Measurements from ENCODE around the gene MAGI2.

DNA sequence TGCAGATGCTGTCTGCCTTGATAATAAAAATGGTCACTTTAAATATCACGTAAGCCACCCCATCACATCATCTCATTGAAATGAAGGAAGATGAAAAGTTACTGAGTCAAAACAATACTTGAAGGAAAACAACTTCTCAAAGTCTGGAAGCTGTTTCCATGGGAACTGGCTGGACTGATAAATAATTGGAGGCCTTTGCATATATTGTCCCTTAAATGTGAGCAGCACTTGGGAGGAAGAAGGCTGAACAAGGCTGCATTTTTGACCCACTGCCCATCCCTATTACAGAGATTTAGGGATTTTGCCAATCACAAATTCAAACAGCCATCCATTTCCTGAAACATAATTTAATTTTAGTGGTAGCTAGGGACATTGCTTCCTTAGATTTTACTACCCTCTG is 18.2 kb upstream of the MAGI2 start:
- TF ChIP-seq POLR2AphosphoS5 (IDR thresholded peaks at IDR 0.05; ENCODE audit: insufficient read depth in 1 of 2, low read depth in 1 of 2): no peak
- TF ChIP-seq, protein P1, sequence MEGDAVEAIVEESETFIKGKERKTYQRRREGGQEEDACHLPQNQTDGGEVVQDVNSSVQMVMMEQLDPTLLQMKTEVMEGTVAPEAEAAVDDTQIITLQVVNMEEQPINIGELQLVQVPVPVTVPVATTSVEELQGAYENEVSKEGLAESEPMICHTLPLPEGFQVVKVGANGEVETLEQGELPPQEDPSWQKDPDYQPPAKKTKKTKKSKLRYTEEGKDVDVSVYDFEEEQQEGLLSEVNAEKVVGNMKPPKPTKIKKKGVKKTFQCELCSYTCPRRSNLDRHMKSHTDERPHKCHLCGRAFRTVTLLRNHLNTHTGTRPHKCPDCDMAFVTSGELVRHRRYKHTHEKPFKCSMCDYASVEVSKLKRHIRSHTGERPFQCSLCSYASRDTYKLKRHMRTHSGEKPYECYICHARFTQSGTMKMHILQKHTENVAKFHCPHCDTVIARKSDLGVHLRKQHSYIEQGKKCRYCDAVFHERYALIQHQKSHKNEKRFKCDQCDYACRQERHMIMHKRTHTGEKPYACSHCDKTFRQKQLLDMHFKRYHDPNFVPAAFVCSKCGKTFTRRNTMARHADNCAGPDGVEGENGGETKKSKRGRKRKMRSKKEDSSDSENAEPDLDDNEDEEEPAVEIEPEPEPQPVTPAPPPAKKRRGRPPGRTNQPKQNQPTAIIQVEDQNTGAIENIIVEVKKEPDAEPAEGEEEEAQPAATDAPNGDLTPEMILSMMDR (IDR thresholded peaks at IDR 0.05): no peak
- TF ChIP-seq POLR2A (IDR thresholded peaks at IDR 0.05): no peak
